ENCODE results near the gene PILRA. TPM values are rescaled to one million over a fixed set of nuclear protein-coding genes. Genes with fewer than 3 reads are reported as not detected.

The PILRA gene
- total RNA-seq, 1 experiment from 2014 or later = 3.2 TPM

GRCh38 chr7:100374601-100375000, 1.3 kb downstream of the PILRA start:
- Histone ChIP-seq H3K4me1 (ENCODE audit: insufficient read depth, low read length) (no peaks in the 10 kb centered on the region; the same call in 1 of the 2 replicates), H2BK120ac (ENCODE audit: low read depth, low read length, poor library complexity, severe bottlenecking) (no peak overlapping the region)
- H3K36me3 Mint-ChIP-seq (ENCODE audit: insufficient read depth in 1 of 3, low read depth in 3 of 3) = peaks cover 0 to 5% (median 5%) of the 10 kb centered on the region in 3 experiments; a peak in 3 of 7 replicates

More at GRCh38 chr7:100374601-100375000, 1.3 kb downstream of the PILRA start:
- H3K56ac ChIP-seq (ENCODE audit: insufficient read length, low read depth, low read length) = no peak overlapping the region
- no peaks in the 10 kb centered on the region for H3K79me2 ChIP-seq (ENCODE audit: insufficient read depth, low read length)
- no peak overlapping the region for H2AK5ac ChIP-seq (ENCODE audit: insufficient read length, low read length)
- H3K4me1 Mint-ChIP-seq = peaks cover 32 to 45% of the 10 kb centered on the region in 2 experiments
- no peak overlapping the region for H3K4ac ChIP-seq (ENCODE audit: low read depth, low read length)
- no peaks in the 10 kb centered on the region for H3K9me3 Mint-ChIP-seq
- no peaks in the 10 kb centered on the region for H3K23me2 ChIP-seq (ENCODE audit: insufficient read length, low read depth, low read length, poor library complexity, severe bottlenecking)
- H3K18ac ChIP-seq (ENCODE audit: insufficient read length, low read depth, low read length) = no peak overlapping the region
- H2BK15ac ChIP-seq (ENCODE audit: low read depth, low read length) = no peak overlapping the region
- no CpG with 5 or more reads among the region's 5 CpGs for WGBS (ENCODE audit: extremely low coverage, insufficient read length, low lambda C conversion rate)
- H3K27me3 ChIP-seq (ENCODE audit: insufficient read depth, low read length) = no peaks in the 10 kb centered on the region
- DNase-seq = no peak
- H3T11ph ChIP-seq (ENCODE audit: low read length) = no peak overlapping the region
- no peak overlapping the region for H4K91ac ChIP-seq (ENCODE audit: insufficient read length, low read depth, low read length)
- H4K20me1 ChIP-seq (ENCODE audit: control insufficient read depth, insufficient read depth, insufficient read length) = no peaks in the 10 kb centered on the region
- H2BK5ac ChIP-seq (ENCODE audit: insufficient read length, low read length) = no peak overlapping the region
- peak overlapping the region in 1 of 3 experiments; percentile 78; a peak in 2 of 7 replicates for H3K27ac Mint-ChIP-seq
- no peak overlapping the region for H3K4me3 Mint-ChIP-seq
- no peak overlapping the region for H4K8ac ChIP-seq (replicated peaks; ENCODE audit: insufficient read length, low read depth, low read length)
- no peak overlapping the region for H2BK12ac ChIP-seq (ENCODE audit: insufficient read length, low read depth, low read length)
- H3K79me1 ChIP-seq (ENCODE audit: insufficient read depth, low read depth, low read length, poor library complexity, severe bottlenecking) = no peaks in the 10 kb centered on the region
- no peaks in the 10 kb centered on the region; the same call in 1 of the 2 replicates for H3K27me3 Mint-ChIP-seq (ENCODE audit: low read depth)
- H3K14ac ChIP-seq (ENCODE audit: insufficient read depth, low read length) = no peak overlapping the region
- no peak overlapping the region for H2BK20ac ChIP-seq (ENCODE audit: low read depth, low read length, poor library complexity, severe bottlenecking)
- no peak overlapping the region for H3K9ac ChIP-seq (ENCODE audit: extremely low read depth, insufficient read length, low read length)
- no peak overlapping the region for H3K4me2 ChIP-seq (ENCODE audit: insufficient read depth, insufficient read length, low read length)
- TF ChIP-seq, protein P1, sequence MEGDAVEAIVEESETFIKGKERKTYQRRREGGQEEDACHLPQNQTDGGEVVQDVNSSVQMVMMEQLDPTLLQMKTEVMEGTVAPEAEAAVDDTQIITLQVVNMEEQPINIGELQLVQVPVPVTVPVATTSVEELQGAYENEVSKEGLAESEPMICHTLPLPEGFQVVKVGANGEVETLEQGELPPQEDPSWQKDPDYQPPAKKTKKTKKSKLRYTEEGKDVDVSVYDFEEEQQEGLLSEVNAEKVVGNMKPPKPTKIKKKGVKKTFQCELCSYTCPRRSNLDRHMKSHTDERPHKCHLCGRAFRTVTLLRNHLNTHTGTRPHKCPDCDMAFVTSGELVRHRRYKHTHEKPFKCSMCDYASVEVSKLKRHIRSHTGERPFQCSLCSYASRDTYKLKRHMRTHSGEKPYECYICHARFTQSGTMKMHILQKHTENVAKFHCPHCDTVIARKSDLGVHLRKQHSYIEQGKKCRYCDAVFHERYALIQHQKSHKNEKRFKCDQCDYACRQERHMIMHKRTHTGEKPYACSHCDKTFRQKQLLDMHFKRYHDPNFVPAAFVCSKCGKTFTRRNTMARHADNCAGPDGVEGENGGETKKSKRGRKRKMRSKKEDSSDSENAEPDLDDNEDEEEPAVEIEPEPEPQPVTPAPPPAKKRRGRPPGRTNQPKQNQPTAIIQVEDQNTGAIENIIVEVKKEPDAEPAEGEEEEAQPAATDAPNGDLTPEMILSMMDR (conservative IDR thresholded peaks at IDR 0.05) = no peak
- no peak overlapping the region for H3K27ac ChIP-seq (ENCODE audit: insufficient read length, low read depth, low read length)
- no peak overlapping the region for H3K23ac ChIP-seq (ENCODE audit: insufficient read length, low read depth, low read length)
- no peak overlapping the region for H4K5ac ChIP-seq (ENCODE audit: insufficient read length, low read depth, low read length)
- H2AFZ ChIP-seq (ENCODE audit: low read length) = no peak overlapping the region
- no peaks in the 10 kb centered on the region for H3K9me3 ChIP-seq (ENCODE audit: control insufficient read depth, low read depth, low read length)

Data from H9 (cell line).